Stimulated activated naive B cell treated with anti-CD40 and anti-IgM and Interleukin-4, amounts not matched to agents 10 μg/mL and 1 μg/mL and 100 μg/mL, for 72 hours (primary cell): Measurements from ENCODE around the gene DTNA.
"Not testable (repeated sequence)": the region's sequence is repeated elsewhere in the genome, so short reads cannot be mapped to it uniquely, and the experiment has no call there.

ENCODE experiments used
- ATAC-seq, 2 donors: fragments of 150-1000 bp; cut with Tn5 transposase; replicated peaks; 2 replicates each; pipeline ENCODE4 v1.10.0; 2021; ENCODE audit warnings: moderate library complexity in 1 of 2
- DNase-seq: peaks from one replicate; pipeline ENCODE4 v3.0.0; 2021
- H3K27ac Mint-ChIP-seq: one replicate; pipeline ENCODE4 v1.8.0; 2022; ENCODE audit warnings: mild to moderate bottlenecking, mixed read lengths
- H3K27me3 Mint-ChIP-seq, 2 donors: one replicate each; pipeline ENCODE4 v1.8.0; 2022; ENCODE audit warnings: mixed read lengths in 2 of 2
- H3K36me3 Mint-ChIP-seq, 2 donors: one replicate each; pipeline ENCODE4 v1.8.0; 2022; ENCODE audit warnings: mixed read lengths in 2 of 2, mild to moderate bottlenecking in 1 of 2
- H3K4me1 Mint-ChIP-seq, 2 donors: one replicate each; pipeline ENCODE4 v1.8.0; 2022; ENCODE audit warnings: mixed read lengths in 2 of 2, mild to moderate bottlenecking in 1 of 2
- H3K4me3 Mint-ChIP-seq, 2 donors: one replicate each; pipeline ENCODE4 v1.8.0; 2022; ENCODE audit warnings: mild to moderate bottlenecking in 2 of 2, mixed read lengths in 2 of 2, moderate library complexity in 1 of 2
- H3K9me3 Mint-ChIP-seq, 2 donors: one replicate each; pipeline ENCODE4 v1.8.0; 2022; ENCODE audit warnings: mixed read lengths in 2 of 2, mild to moderate bottlenecking in 1 of 2

Gene DTNA

DNA sequence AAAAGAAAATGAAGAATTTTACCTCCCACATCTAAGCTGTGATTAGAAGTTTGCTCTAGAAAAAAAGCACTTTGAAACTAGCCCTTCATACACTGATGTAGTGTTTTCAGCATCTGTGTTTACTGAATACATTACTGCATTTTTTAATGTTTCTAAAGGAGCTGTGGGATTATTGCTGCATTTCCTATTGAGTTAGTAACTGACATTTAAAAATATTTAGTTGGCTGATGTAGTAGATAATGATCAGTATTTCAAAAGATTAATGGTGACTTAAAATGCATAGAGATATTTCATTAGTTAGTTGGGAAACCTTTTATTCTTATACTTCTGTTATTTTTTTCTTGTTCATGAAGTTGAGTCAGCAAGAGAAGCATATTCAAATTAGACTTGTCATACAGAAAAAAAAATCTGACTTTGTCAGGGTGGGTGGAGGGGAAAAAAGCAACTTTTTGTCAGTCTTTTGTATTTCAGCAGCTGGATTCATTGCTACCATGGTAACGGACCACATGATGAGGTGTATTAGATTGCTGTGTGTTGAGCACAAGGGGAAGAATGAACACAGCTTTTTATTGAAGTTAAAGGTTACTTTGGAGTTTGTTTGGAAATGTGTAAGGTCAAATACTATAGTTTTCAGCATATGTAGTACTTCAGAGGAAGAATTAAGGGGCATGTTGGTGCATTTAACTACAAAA lies at the start of gene DTNA:
TSS of gene DTNA (plus strand) at position 549 of the 692 bp plus-strand sequence. CDS start 45,679 bp downstream, outside the sequence.
- Mint-ChIP-seq H3K4me1 (no peaks in the 10 kb centered on the region), H3K27ac (no peak within 1 kb of the TSS), H3K9me3 (no peaks in the 10 kb centered on the region), H3K27me3 (no peaks in the 10 kb centered on the region), H3K4me3 (no peak within 1 kb of the TSS), H3K36me3 (no peaks in the 10 kb centered on the region)
- DNase-seq: no peak
- no peak for ATAC-seq

DNA sequence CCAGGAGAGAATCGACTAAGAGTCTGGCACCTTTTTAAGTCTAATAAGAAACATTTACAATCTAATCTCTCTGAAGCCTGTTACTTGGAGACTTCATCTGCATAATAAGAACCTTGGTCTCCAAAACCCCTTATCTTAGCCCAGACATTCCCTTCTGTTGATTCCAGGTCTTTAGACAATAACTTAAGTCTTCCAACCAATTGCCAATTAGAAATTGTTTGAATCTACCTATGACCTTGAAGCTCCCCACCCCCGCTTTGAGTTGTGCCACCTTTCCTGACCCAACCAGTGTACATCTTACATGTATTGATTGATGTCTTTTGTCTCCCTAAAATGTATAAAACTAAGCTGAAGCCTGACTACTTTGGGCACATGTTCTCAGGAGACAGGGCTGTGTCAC lies 49.5 kb upstream of the DTNA start:
- no peaks in the 10 kb centered on the region for H3K9me3 Mint-ChIP-seq
- DNase-seq: no peak
- peaks cover 10 to 16% of the 10 kb centered on the region in 2 donors for H3K27me3 Mint-ChIP-seq
- ATAC-seq: no peak
- H3K4me3 Mint-ChIP-seq: no peak overlapping the region
- no peaks in the 10 kb centered on the region for H3K36me3 Mint-ChIP-seq
- no peaks in the 10 kb centered on the region for H3K4me1 Mint-ChIP-seq
- H3K27ac Mint-ChIP-seq: no peak overlapping the region

DNA sequence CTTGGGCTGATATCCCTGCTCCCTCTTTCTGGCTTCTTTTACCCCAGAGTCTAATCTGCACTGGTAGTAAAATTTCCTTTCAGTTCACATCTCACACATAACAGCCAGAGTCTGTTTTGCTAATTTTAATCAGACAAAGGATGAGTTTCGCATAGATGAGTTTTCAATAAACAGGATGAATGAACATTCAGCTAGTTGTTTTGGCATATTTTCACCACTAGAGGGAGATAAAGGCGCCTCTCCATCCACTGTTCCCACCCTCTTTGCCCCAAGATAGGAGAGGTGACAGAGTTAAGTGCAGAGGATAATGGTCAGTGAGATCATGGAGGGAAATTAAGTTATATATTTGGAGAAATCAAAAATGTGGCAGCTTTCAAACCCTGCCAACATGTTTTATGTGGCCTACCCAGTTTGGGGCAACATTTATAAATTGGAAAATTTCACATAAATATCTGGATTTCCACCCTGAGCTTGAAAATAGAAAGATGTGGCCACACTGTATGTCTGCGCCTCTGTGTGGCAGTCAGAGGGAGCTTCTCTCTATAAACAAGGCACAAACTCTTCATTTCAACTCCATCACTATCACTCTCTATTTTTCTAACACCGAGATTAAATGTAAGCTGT lies 48.5 kb upstream of the DTNA start:
- Mint-ChIP-seq H3K4me1 (no peaks in the 10 kb centered on the region), H3K27me3 (peaks cover 10 to 16% of the 10 kb centered on the region in 2 donors), H3K4me3 (no peak overlapping the region), H3K36me3 (no peaks in the 10 kb centered on the region), H3K9me3 (no peaks in the 10 kb centered on the region), H3K27ac (no peak overlapping the region)
- no peak for DNase-seq
- peak; percentile 63 to 66 for ATAC-seq

DNA sequence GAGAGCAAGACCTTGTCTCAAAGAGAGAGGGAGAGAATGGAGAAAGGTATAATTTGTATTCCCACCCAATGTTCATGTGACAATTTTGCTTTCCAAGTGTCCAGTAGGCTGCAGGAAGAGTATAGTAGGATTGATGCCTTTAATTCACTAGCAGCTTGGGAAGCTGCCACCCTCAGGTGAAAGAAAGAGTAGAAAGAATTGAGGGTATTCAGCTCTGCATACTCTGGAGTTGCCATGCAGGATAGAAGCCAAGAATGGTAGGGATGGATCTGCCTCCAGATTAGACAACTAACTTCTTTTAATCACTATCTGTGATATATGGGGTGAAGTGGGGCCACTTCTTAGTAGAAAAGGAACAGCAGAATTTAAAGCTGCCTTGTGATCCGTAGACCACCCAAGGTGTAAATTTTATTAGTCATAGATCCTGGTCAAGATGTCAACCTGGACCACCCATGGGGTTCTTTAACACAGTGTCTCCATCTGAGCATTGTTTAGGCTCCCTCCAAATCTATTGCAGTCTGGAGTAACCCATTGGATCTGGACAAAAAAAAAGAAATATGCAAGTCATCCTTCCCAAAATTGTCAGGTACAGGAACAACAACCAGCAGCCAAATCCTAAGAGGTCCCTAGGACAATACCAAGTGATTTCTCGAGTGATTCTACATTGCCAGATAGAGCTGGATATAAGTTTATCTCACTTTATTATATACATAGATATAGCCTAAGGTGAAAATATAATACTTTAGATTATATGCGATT lies 33.1 kb upstream of the DTNA start:
- no peaks in the 10 kb centered on the region for H3K36me3 Mint-ChIP-seq
- H3K27me3 Mint-ChIP-seq: no peaks in the 10 kb centered on the region
- no peak for DNase-seq
- H3K4me3 Mint-ChIP-seq: no peak overlapping the region
- H3K9me3 Mint-ChIP-seq: no peaks in the 10 kb centered on the region
- no peak for ATAC-seq
- H3K27ac Mint-ChIP-seq: no peak overlapping the region
- no peaks in the 10 kb centered on the region for H3K4me1 Mint-ChIP-seq

DNA sequence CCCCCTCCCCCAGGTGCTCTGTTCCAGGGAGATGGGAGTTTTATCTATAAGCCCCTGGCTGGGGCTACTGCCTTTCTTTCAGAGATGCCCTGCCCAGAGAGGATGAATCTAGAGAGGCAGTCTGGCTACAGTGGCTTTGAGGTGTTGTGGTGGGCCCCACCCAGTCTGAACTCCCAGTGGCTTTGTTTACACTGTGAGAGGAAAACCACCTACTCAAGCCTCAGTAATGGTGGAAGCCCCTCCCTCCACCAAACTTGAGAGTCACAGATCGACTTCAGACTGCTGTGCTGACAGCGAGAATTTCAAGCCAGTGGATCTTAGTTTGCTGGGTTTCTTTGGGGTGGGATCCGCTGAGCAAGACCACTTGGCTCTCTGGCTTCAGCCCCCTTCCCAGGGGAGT lies 20.3 kb upstream of the DTNA start:
- not testable (repeated sequence) for ATAC-seq, H3K4me3 Mint-ChIP-seq, H3K9me3 Mint-ChIP-seq, H3K36me3 Mint-ChIP-seq, H3K4me1 Mint-ChIP-seq, H3K27me3 Mint-ChIP-seq, DNase-seq, H3K27ac Mint-ChIP-seq

DNA sequence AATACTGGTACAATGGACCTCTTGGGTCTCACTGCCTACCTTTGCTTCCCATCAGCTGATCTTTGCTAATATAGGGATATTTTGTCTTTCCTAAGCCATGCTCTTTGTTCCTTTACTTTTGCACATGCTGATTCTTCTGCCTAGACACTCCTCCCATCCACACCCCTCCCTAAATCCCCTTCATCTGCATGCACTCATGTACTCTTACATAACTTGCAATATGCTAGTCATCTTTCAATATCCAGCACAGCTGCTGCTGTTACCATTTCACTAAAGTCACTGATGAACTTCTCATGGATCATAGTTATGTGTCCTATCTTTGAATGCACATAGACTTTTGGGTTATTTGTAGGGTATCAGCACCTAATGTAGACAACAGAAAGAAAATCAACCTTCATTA lies 18.5 kb upstream of the DTNA start:
- Mint-ChIP-seq H3K36me3 (no peaks in the 10 kb centered on the region), H3K27ac (no peak overlapping the region), H3K9me3 (no peaks in the 10 kb centered on the region), H3K27me3 (peaks cover 0 to 8% of the 10 kb centered on the region in 2 donors), H3K4me1 (no peaks in the 10 kb centered on the region), H3K4me3 (no peak overlapping the region)
- no peak for DNase-seq
- no peak for ATAC-seq

DNA sequence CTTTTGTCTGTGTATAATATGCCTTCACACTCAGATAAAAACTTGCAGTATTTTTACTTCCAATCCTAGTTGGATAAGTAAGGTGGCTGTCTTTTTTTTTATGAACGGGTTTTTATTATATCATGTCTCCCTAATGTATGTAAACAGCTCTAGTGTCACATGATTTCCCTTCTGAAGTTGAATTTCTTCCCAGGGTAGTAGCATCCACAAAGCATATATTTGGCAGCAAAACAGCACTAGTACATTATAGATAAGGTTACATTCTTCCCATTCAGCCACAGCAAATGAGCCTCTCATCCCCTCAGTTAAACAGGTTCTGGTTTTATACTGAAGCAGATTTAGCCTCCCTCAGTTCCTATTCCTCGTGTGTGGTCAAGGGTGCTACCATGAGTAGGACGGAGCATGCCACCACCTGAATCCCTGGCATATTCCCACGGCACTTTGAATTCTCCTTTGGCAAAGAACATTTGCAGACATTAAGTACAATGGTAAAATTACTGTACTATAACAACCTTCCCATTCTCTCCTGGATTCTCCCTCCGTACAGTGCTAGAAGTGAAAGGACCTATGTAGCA lies 15.4 kb upstream of the DTNA start:
- H3K27me3 Mint-ChIP-seq: peaks cover 0 to 8% of the 10 kb centered on the region in 2 donors
- no peaks in the 10 kb centered on the region for H3K4me1 Mint-ChIP-seq
- no peaks in the 10 kb centered on the region for H3K9me3 Mint-ChIP-seq
- DNase-seq (no peak), ATAC-seq (no peak)
- no peak overlapping the region for H3K4me3 Mint-ChIP-seq
- no peak overlapping the region for H3K27ac Mint-ChIP-seq
- no peaks in the 10 kb centered on the region for H3K36me3 Mint-ChIP-seq

DNA sequence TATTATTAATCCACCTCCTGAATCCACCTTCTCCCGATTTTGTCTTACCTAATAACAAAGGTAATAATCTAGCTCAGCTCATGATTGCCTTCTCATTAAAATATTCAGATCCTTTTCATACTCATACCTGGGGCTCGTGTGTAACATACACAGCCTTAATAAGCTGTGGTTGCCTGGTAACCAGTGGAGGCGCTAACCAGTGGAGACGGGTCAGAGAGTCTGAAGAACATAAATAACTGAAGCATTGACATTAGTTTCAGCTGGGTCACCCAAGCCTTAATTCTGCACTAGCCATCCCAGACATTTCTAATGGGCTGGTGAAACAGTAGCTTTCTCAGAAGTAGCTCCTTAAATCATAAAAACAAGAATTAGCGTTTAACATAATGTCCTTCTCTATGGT lies 14.8 kb upstream of the DTNA start:
- peaks cover 0 to 8% of the 10 kb centered on the region in 2 donors for H3K27me3 Mint-ChIP-seq
- H3K4me1 Mint-ChIP-seq: no peaks in the 10 kb centered on the region
- H3K27ac Mint-ChIP-seq: no peak overlapping the region
- no peaks in the 10 kb centered on the region for H3K36me3 Mint-ChIP-seq
- H3K9me3 Mint-ChIP-seq: no peaks in the 10 kb centered on the region
- H3K4me3 Mint-ChIP-seq: no peak overlapping the region
- ATAC-seq: no peak
- no peak for DNase-seq

DNA sequence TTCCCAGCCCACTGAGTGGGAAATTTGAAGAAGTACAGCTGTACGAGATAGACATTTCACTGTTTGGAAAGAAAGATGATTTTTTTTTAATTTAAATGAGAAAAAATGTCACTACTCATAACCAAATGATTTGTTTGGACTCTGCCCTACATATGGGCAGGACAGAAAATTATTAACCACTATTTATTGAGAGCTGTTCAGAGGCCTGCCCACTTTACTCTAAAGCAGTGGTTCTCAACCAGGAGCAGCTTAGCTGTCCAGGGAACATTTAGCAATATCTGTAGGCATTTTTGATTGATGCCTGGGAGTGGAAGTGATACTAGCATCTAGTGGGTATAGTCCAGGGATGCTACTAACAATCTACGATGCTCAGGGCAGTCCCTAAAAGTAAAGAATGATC lies 13.4 kb upstream of the DTNA start:
- Mint-ChIP-seq H3K9me3 (no peaks in the 10 kb centered on the region), H3K27ac (no peak overlapping the region)

DNA sequence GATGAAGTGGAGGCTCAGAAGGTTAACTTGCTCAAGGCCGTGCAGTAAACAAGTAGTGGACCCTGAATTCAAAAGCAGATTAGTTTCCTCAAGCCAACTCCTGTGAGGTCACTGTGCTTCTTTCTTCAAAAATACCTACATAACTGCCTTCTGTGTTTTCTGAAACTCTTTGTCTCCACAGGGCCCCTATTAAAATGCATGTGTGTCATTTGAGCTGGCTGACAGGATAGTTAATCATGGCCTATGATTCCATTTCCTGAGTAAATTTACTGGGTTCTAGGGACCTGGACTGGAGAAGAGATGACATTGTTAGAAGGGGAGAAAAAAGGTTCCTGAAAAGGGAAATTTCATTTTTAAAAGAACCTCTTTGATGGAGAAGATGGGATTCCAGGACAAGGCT lies 12.9 kb upstream of the DTNA start:
- Mint-ChIP-seq H3K36me3 (no peaks in the 10 kb centered on the region), H3K27me3 (peaks cover 0 to 8% of the 10 kb centered on the region in 2 donors), H3K4me3 (no peak overlapping the region), H3K4me1 (no peaks in the 10 kb centered on the region), H3K9me3 (no peaks in the 10 kb centered on the region), H3K27ac (no peak overlapping the region)
- no peak for ATAC-seq
- DNase-seq: no peak

More for the DNA sequence above, 13.4 kb upstream of the DTNA start:
- H3K4me3 Mint-ChIP-seq: no peak overlapping the region
- peaks cover 0 to 8% of the 10 kb centered on the region in 2 donors for H3K27me3 Mint-ChIP-seq
- H3K4me1 Mint-ChIP-seq: no peaks in the 10 kb centered on the region
- H3K36me3 Mint-ChIP-seq: no peaks in the 10 kb centered on the region
- no peak for DNase-seq
- ATAC-seq: no peak

DNA sequence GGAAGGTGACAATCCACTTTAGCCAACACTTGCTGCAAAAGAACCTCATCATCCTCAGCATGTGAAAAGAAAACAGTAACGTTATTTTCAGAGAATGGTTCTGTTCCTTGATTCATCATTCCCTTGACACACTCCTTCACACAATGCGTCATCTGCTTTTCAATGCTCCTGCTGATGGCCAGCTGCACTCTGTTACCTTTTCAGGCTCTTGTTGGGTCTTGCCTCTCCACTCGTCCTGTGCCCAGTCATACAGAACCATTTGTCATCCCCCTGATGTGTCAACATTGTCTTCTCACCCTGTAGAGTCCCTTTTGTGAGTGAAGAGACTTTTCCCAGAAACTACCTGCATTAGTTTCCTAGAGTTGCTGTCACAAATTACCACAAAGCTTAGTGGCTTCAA lies 12.2 kb upstream of the DTNA start:
- no peaks in the 10 kb centered on the region for H3K36me3 Mint-ChIP-seq
- DNase-seq (no peak), ATAC-seq (no peak)
- H3K4me3 Mint-ChIP-seq: no peak overlapping the region
- no peaks in the 10 kb centered on the region for H3K4me1 Mint-ChIP-seq
- H3K27me3 Mint-ChIP-seq: peaks cover 0 to 8% of the 10 kb centered on the region in 2 donors
- H3K9me3 Mint-ChIP-seq: no peaks in the 10 kb centered on the region
- no peak overlapping the region for H3K27ac Mint-ChIP-seq

DNA sequence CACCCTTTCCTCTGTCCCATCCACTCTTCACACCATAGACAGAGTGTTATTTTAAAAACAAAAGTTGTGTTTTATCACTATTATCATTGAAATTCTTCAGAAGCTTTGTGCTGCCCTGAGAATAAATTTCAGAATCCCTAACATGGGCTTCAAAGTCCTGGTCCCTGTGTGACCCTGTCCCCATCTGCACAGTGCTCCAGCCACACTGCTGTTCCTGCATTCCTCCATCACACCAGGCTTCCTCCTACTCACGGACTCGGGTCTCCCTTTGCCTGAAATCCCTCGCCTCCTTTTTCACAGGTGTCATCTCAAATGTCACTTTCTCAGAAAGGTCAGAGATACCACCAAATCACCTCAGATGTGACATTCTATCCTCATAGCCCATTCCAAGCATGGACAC lies 8.2 kb upstream of the DTNA start:
- Mint-ChIP-seq H3K4me3 (no peak overlapping the region), H3K9me3 (no peaks in the 10 kb centered on the region), H3K36me3 (no peaks in the 10 kb centered on the region), H3K27ac (no peak overlapping the region), H3K27me3 (no peaks in the 10 kb centered on the region), H3K4me1 (no peaks in the 10 kb centered on the region)
- DNase-seq (no peak), ATAC-seq (no peak)

DNA sequence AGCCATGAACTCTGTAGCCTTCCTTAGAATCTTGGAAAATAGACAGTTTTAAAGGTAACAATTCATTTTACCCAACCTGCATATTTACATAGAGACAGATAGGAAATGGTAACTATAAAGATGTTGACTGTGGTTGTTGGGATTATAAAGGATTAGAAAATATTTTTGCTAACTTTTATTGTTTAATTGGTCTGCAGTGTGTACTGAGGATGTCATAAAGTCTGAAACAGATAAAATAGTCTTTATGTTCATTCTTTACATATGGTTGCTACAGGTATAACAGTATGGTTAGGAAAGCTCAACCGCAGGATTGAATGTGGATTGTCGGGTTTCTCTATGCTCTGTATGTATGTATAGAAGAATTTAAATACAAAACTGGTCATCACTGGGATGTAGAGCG lies 7.3 kb upstream of the DTNA start:
- Mint-ChIP-seq H3K27ac (no peak overlapping the region), H3K9me3 (no peaks in the 10 kb centered on the region), H3K4me1 (no peaks in the 10 kb centered on the region), H3K27me3 (no peaks in the 10 kb centered on the region), H3K4me3 (no peak overlapping the region), H3K36me3 (no peaks in the 10 kb centered on the region)
- no peak for DNase-seq
- ATAC-seq: no peak

DNA sequence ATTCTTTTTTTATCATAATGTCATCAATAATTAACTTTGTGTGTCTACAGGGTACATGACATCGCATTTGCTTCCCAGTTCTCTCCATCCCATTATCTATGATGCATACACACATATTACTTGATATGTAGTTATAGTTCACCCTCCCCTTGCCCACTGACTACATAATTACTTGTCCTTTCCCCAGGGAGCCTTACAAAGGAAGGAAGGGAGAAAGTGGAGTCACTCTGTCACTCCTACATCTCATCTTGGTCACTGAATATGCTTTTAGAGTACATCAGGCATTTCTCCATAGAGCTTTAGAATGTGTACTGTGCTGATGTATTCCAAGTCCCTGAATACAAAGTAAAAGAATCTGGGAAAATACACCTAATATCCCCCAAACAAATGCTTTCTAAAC lies 6.0 kb upstream of the DTNA start:
- ATAC-seq: no peak
- H3K9me3 Mint-ChIP-seq: no peaks in the 10 kb centered on the region
- no peaks in the 10 kb centered on the region for H3K27me3 Mint-ChIP-seq
- no peak overlapping the region for H3K27ac Mint-ChIP-seq
- DNase-seq: no peak
- no peak overlapping the region for H3K4me3 Mint-ChIP-seq
- no peaks in the 10 kb centered on the region for H3K4me1 Mint-ChIP-seq
- H3K36me3 Mint-ChIP-seq: no peaks in the 10 kb centered on the region

DNA sequence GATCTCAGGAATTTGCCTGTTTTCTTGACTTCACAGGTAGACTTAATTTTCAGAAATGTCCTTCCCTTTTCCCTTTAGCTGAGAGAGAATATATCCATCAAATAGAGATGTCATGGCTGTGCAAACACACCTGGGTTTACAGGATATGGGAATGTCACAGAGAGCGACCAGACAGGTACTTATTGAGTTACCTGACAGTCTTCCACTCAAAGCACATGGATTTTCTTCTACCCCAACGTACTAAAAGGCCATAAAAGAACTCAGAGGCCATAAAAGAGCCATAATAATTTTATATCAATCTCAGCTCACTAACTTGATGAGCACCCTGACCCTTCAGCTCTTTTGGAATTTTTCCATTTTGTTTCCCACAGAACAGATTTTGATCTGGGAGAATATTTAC lies 5.3 kb upstream of the DTNA start:
- H3K36me3 Mint-ChIP-seq: no peaks in the 10 kb centered on the region
- no peak overlapping the region for H3K27ac Mint-ChIP-seq
- no peak overlapping the region for H3K4me3 Mint-ChIP-seq
- DNase-seq (no peak), ATAC-seq (no peak)
- H3K9me3 Mint-ChIP-seq: no peaks in the 10 kb centered on the region
- no peaks in the 10 kb centered on the region for H3K4me1 Mint-ChIP-seq
- H3K27me3 Mint-ChIP-seq: no peaks in the 10 kb centered on the region
